AG20443 (cell line): ENCODE data around the gene CEBPG.

Experiments
- DNase-seq: peaks from one replicate; pipeline ENCODE4 v3.0.0; 2012; ENCODE audit warnings: low spot score, mixed read lengths

The CEBPG gene

GRCh38 chr19:33422369-33423180, 49.1 kb downstream of the CEBPG start:
- no peak for DNase-seq

- DNase-seq = no peak
Observed at GRCh38 chr19:33424181-33424580, 50.7 kb downstream of the CEBPG start.

- no peak for DNase-seq
Observed at GRCh38 chr19:33426621-33427361, 53.3 kb downstream of the CEBPG start.

- DNase-seq = no peak
Observed at GRCh38 chr19:33427801-33428626, 54.5 kb downstream of the CEBPG start.

- no peak for DNase-seq
Observed at GRCh38 chr19:33428627-33429125, 55.2 kb downstream of the CEBPG start.

GRCh38 chr19:33429891-33430673, 56.6 kb downstream of the CEBPG start:
- no peak for DNase-seq

- DNase-seq = peak; percentile 90
Observed at GRCh38 chr19:33430674-33431277, 57.3 kb downstream of the CEBPG start.

- DNase-seq = no peak
Observed at GRCh38 chr19:33432015-33432414, 58.5 kb downstream of the CEBPG start.
